NCI-H345 treated with DMSO at 0.1 percent for 48 hours (cell line): ENCODE data around the gene SUMF1.
"Not testable (repeated sequence)": the region's sequence is repeated elsewhere in the genome, so short reads cannot be mapped to it uniquely, and the experiment has no call there.

Source experiments
- DNase-seq: peaks from one replicate; lab custom pipeline; 2025; ENCODE audit not compliant: unreplicated experiment; lab: John Stamatoyannopoulos, UW

The SUMF1 gene

DNA sequence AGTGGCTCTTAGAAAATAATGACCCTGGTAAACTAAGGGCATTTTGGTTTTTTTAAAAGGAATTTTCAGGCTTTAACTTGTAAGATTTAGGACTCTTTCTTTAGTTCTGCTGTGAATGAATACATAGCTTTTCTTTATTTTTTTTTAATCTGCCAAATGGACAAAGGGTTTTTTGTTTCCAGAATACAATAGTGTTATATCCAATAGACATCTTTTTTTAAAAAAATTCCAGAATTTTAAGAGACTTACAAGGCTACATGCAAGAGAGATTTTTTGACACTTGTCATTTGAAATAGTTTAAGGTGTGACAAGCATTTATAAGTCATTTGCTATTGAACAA lies 125.8 kb downstream of the SUMF1 start:
- DNase-seq = no peak

DNA sequence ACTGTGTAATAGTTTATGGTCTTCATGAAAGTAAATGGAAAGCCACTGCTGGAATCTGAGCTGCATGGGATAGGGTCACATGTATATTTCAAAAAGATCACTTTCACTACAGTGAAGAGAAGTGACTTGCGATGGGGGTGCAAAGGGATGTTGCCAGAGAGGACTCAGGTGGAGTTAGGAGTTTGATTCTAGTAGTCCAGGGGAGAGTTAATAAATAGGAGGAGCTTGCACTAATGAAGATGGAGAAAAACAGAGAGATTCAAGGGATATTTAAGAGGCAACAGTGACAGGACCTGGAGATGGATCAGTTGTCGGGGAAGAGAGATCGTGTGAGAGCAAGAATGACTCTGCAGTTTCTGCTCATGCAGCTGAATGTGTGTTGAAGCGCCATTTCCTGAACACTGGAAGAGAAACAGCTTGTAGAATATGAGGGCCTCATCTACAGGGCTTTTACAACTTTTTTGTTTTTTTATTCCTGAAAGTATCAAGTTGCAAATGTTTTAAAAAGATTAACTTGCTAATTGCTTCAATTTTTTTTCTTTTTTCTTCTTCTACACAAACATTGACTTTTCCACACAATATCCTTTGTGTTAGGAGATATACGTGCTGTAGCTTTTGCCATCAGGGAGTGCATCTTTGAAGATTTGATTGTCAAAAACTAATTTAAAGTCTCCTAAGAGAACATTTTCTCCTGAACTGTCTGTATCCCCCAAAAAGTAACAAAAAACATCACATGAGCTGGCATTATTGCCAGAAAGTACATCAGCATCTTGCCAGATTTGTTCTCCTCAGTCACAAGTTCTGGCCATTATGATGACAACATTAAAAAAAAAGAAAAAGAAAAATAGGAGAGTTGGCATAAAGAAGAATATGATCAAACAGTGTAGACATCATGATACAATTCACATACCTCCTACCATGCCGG lies 126.4 kb downstream of the SUMF1 start:
- DNase-seq = no peak

DNA sequence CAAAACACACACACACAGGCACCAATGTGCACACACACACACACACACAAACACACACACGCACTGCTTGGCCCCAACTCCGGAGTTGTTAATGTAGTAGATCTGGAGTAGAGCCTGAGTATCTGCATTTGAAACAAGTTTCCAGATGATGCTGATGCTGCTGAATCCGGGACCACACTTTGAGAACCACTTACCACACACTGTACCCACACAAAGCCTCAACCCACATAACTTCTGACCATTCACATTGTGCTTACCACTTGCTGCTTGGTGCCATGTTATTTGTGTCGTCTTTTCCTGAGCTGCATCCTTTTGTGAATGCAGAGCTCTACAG lies 127.0 kb downstream of the SUMF1 start:
- no peak for DNase-seq

DNA sequence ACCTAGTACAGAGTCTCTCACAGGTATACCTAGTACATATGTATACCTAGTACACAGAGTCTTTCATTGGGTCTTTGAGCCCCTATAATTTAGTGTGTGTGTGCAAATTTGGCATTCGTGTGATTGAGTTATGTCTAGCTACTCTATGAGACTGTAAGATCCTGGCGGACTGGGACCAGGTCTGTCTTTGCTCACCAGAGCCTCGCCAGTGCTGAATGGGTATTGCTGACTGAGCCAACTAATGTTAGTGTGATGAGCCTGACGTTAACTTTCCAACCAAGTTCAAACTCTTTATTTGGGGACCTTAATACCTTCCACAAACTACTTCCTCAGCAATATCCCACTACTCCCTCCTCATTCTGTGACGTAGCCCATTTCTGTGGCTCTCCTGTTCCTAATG lies 128.3 kb downstream of the SUMF1 start:
- no peak for DNase-seq

DNA sequence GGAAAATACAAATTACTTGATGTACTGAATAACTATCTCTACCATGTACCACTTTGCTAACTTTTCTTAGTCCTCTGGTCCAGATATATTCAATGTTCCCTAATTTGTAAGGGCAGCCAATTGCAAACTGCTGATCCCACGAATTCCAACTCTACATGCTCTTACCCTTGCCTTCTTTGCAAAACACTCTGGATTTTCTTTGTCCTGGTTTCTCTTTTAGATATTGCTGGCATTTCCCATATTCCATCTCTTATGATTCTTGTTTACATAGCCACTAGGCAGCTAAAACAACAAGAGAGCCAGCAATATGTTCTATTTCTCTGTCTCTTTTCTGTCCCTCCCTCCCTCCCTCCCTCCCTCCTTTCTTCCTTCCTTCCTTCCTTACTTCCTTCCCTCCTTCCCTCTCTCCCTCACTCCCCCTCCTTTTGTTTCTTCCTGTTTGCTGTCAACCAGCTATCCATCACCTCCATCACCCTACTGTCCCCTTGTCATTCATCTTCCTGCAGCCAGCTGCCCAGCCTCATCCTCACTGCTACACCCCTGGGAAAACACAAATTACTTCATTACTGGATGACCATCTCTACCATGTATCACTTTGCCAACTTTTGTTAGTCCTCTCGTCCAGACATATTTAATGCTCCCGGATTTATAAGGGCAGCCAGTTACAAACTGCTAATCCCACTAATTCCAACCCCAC lies 130.1 kb downstream of the SUMF1 start:
- no peak for DNase-seq

DNA sequence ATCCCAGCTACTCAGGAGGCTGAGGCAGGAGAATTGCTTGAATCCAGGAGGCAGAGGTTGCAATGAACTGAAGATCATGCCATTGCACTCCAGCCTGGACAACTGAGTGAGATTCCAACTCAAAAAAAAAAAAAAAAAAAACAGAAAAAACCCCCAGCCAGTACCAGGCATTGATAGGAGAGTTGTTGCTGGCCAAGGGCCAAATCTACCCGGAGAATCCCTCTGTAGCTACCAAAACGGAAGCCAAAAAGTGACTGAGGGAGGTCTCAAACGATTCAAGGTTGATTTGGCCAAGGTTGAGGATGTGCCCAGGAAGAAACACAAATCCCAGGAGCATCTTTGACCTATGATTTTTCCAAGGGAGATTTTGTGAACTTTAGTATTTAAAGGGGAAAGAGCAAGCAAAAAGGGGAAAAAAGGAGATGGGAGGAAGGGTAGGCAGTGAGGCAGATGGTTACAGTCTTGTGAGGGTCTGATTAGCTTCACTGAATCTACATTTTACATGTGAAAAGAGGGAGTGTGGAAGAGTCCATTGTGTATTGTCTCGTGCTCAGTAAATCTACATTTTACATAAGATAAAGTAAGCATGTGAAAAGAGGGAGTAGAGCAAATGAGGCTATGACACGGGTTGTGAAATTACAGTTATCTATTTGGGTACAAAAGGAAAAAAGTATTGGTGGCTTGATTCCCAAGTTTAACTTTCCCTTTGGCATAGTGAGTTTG lies 131.1 kb downstream of the SUMF1 start:
- DNase-seq = no peak

DNA sequence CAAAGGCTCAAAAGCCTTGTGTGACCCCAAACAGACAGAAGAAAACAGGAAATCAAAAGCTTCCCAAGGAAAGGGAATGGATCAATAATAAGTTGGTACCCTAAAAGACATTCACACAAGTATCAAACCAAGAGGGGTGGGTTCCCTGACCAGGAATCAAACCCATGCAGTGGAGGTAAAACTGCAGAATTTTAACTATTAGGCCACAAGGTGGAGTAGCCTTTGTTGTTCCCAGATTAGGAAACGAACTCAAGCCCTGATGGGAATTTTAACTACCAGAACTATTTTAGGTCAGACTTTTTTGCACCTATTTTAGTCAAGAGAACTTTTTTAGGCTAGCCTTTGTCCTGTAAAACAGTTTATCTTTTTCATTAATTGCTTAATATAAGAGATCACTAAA lies 132.5 kb downstream of the SUMF1 start:
- no peak for DNase-seq

DNA sequence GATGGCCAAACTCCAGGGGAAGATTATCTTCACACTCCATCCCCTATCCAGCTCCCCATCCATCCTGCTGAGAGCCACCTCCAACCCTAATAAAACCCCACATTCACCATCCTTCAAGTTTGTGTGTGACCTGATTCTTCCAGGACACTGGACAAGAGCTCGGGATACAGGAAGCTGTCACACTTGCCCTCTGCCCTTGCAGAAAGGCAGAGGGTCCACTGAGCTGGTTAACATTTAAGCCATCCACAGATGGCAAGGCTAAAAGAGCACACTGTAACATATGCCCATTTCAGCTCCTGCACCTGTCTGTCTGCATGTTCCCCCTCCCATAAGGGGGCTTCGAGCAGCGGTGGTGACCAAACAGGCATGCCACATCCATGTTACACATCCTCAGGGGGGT lies 134.1 kb downstream of the SUMF1 start:
- no peak for DNase-seq

DNA sequence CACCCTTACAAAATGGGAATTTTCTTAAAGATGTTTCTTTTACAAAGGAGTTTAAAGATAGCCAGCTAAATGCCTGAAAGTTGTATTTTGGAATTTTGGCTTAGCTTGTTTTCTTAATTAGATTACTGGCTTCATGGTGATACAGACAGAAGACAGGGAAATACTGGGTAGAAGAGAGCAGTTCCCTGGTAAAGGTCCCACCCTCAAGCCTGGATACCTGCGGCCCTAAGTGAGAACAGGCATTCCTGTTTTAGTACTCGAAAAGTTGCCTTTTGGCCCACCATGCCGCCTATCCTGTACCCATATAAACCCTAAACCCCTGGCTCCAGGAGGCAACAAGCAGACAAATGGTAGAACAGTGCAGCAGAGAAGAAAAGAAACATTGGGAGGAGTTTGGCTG lies 134.5 kb downstream of the SUMF1 start:
- no peak for DNase-seq

DNA sequence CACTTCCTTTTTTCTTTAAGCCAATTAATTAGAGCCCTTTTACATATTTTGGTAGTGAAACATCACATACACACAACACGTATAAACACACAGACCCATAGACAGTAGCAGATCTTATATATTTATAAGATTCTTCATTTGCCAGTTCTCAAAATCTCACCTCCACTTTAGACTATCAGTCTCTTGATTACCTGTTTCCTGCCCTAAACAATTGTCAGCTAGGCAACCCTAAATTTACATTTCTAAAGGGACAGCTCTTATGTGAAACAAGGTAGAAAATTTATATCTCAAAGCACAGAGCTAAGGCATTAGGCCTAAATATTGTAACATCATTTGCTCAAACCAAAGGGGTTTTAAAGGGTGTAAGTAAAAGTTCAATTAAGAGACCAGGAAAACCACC lies 135.0 kb downstream of the SUMF1 start:
- DNase-seq = no peak

DNA sequence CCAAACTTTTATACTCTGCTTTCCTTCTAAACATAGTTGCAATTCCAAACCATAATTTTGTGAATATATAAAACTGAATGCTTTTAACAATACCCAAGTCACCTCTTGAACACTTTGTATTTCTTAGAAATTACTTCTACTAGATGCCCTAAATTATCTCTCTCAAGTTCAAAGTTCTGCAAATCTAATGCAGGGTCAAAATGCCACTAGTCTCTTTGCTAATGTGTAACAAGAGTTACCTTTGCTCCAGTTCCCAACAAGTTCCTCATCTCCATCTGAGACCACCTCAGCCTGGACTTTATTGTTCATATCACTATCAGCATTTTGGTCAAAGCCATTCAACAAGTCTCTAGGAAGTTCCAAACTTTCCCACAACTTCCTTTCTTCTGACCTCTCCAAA lies 137.3 kb downstream of the SUMF1 start:
- not testable (repeated sequence) for DNase-seq

DNA sequence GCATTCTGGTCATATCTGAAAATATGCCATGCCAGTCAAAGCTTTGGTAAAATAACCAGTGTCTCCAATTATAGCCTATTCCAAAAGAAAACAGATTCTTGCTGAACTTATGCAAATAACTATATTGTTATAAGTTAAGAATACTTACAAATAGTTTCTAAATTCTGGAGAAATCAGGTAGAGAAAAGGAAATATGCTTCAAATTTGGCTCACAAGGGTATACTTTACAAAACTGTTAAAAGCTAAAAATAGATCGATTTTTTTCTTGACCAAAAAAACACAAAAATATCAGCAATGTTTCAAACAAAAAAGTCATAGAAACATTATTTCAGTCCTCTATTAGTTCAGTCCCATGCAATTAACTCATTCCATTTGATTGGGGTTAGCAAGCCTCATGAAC lies 140.2 kb downstream of the SUMF1 start:
- DNase-seq = no peak

DNA sequence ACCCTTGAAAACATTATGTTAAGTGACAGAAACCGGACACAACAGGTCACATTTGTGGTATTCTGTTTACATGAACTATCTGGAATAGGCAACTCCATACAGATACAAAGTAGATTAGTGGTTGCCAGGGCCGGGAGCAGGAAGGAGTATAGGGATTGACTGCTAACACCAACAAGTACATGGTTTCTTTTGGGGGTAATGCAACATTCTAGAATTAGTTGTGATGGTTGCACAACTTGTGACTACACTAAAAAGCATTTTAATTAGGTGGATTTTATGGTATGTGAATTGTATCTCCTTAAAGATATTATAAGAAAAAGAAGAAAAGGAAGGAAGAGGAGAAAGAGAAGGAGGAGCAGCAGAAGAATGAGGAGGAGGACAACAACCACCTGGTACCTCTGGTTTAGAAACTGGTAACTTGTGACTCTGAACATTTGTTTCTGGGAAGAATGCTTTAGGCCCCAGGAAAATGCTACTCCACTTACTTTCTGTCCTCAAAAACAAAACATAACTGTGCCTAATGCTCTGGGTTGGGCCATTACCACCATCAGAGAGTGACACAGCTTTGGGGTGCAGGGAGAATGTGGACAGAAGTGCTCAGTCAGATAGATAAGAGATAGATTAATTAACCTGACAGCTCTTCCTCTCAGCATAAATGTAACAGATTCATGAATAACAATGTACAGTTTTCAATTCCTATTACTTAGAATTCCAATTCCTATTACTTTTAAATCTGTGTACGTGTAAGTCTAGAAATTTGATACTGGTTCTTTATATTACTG lies 143.6 kb downstream of the SUMF1 start:
- DNase-seq = no peak

DNA sequence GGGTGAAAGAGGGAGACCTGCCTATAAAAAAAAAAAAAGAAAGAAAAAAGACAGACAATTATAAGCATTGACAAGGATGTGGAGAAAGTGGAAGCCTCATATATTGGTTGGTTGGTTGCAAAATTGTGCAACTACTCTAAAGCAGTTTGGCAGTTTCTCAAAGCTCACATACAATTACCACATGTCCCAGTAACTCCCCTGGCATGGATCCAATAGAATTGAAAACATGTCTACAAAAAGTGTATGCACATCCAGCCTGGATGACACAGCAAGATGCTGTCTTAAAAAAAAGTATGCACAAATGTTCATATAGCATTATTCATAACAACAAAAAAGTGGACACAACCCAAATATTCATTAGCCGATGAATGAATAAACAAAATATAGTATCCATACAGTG lies 144.4 kb downstream of the SUMF1 start:
- no peak for DNase-seq

DNA sequence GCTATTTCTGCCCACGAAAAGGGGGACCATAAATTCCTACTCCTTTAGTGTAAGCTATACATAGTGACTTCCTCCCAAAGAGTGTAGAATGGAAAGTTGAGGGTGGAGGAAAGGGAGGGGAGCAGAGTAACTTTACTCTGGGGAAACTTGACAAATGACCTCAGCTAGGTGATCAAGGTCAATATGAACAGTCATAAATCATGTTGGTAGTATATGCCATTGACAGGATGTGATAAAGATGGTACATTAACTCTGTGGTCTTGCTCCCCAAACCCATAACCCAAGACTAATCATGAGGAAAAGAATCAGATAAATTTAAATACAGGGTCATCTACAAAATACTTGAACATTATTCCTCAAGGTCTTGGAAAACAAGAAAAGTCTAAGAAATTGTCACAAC lies 145.3 kb downstream of the SUMF1 start:
- no peak for DNase-seq

DNA sequence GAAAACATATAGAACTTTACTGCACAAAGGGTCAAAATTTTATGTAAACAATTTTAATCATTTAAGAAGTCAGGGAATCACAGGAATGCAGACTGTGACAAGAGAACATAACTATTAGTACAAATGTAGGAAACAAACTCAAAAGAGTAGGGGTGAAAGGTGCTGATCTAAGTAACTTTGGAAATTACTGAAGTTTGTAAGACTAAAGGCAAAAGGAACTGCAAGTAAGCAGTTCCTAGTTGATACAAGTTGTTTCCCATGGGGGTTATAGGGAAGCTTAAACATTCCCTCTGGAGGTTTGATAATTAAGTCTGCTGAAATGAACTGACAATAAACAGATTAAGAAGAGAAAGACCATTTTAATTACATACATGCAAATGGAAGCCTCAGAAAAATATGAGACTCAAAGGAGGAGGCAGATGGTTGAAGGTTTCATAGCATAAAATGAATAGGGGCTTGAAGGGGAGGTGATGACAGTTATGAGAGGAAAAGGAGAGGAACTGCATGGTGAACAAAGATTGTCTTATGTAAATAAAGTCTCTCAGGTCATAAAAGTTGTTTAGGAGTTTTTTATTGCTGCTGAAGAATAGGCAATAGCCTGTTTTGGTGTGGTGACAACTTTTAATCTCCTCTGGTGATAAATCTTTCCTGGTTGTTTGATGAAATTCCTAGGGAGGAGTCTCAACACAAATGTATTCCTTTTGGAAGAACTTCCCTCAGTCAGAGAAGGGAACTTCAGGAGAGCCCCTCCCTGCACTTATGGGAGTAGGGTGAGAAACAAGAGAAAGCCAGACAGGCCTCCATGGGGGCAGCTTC lies 146.8 kb downstream of the SUMF1 start:
- no peak for DNase-seq

DNA sequence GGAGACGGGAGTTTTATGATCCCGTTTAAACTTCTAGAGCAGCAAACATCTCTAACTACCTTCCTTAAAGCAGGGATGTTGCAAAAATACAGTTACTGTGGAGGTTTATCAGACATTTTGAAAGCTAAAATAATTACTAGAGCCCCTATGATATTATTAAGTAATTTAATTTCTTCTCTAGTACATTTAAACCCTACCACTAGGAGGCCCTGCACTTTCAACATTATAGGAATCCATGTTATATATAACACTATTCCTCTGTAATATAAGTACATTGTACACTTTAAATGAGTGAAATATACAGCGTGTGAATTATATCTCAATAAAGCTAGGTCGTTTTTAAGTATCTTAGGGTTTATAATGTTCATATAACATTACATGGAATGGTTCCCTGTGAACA lies 152.4 kb downstream of the SUMF1 start:
- no peak for DNase-seq

DNA sequence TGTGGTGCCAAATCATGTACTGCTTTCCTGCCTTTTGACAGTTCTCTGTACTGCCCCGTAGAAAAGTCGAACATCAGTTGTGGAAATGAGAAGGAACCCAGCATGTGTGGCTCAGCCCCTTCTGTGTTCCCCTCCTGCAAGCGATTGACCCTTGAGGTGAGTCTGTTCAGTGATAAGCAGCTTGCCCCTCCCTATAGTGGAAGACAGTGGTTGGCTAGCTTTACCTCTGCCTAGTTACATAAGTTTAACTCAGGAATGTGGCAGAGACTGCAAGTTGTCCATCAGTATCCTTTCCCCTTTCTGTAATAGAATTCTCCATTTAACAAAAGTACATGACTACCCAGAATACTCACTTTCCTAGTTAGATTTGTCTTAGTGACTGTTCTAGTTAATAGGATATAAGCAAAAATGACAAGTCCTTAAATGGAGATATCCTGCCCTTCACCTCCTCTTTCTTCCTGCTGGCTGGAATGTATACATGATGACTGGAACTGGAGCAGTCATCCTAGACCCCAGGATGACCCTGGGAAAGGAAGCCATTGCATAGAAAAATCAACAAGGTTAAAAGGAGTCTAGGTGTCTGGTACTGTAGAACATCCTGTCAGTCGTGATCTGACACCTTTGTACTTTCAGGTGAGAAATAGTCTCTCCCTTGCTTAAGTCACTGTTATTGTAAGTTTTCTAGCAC lies 153.3 kb downstream of the SUMF1 start:
- DNase-seq = no peak

DNA sequence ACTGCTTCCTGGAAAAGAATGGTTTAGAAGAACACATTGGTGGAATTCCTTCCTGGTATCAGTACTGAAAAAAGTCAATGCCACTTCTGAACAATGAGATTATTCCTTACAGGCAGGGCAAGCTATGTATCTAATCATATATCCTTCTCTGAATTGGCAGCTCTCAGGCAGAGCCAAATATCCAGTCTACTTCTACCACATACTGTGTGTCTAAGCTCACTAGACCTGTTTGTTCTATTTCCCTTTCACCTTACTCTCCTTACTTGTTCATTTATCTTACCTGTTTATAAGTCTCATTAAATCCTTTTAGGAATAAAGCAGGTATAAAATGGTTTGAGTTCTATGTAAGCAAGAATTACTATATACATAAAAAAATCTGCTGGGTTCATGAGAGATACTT lies 155.6 kb downstream of the SUMF1 start:
- DNase-seq = no peak
